Left lobe of liver (tissue), 2 donors: ENCODE results near the gene TRABD. TPM values are rescaled to one million over a fixed set of nuclear protein-coding genes. Genes with fewer than 3 reads are reported as not detected.

Source experiments
- ATAC-seq: fragments of 200-7000 bp; cut with Tn5 transposase; one replicate; pipeline ENCODE4 v1.9.1; 2020; ENCODE audit warnings: mild to moderate bottlenecking, moderate library complexity
- DNase-seq: peaks from one replicate; pipeline ENCODE4 v3.0.0-alpha.2; 2020; ENCODE audit warnings: low spot score
- total RNA-seq: library from RNA; stranded (reverse); gene quantifications from one replicate; pipeline ENCODE4 v1.2.1, GENCODE V29; 2021
- donor health status: DM: no; HTN: no; CAD: no; lungs with moderate emphysema.
- donor health status: DM: no; HTN: yes; CAD: no.

TRABD gene
- total RNA-seq, 1 donor from 2014 or later = 25.9 TPM

- DNase-seq (peak; percentile 96), ATAC-seq (peak; percentile 70)
Measured at GRCh38 chr22:50200461-50201190, 14.9 kb downstream of the TRABD start, which contains the start of gene SELENOO. Gene SELENOO (plus strand): TSS chr22:50201011. CDS start chr22:50201037, 26 bp downstream.

- DNase-seq = no peak
- ATAC-seq = peak; percentile 1
Measured at GRCh38 chr22:50201191-50202129, 15.7 kb downstream of the TRABD start.

- DNase-seq = peak; percentile 80
- peak; percentile 21 for ATAC-seq
Measured at GRCh38 chr22:50202130-50202666, 16.5 kb downstream of the TRABD start.

GRCh38 chr22:50203288-50203687, 17.6 kb downstream of the TRABD start:
- ATAC-seq (no peak), DNase-seq (no peak)

GRCh38 chr22:50204571-50204970, 18.9 kb downstream of the TRABD start:
- DNase-seq (no peak), ATAC-seq (no peak)

- peak; percentile 89 for DNase-seq
Measured at GRCh38 chr22:50204998-50205397, 19.3 kb downstream of the TRABD start.

GRCh38 chr22:50205781-50206569, 20.3 kb downstream of the TRABD start:
- peak; percentile 55 for ATAC-seq
- peak; percentile 94 for DNase-seq

More at GRCh38 chr22:50204998-50205397, 19.3 kb downstream of the TRABD start:
- peak; percentile 39 for ATAC-seq

GRCh38 chr22:50206599-50206998, 20.9 kb downstream of the TRABD start:
- DNase-seq (peak; percentile 96), ATAC-seq (peak; percentile 63)

GRCh38 chr22:50207383-50208140, 21.8 kb downstream of the TRABD start:
- ATAC-seq = no peak
- no peak for DNase-seq

GRCh38 chr22:50208430-50208938, 22.8 kb downstream of the TRABD start:
- ATAC-seq = no peak
- no peak for DNase-seq

- no peak for ATAC-seq
- DNase-seq = no peak
Measured at GRCh38 chr22:50208939-50209892, 23.5 kb downstream of the TRABD start.

- DNase-seq = peak; percentile 62
- ATAC-seq = peak; percentile 12
Measured at GRCh38 chr22:50209893-50210292, 24.2 kb downstream of the TRABD start.

- no peak for ATAC-seq
- DNase-seq = no peak
Measured at GRCh38 chr22:50210378-50211139, 24.8 kb downstream of the TRABD start.

GRCh38 chr22:50211147-50211546, 25.4 kb downstream of the TRABD start:
- ATAC-seq (no peak), DNase-seq (no peak)

GRCh38 chr22:50213263-50213662, 27.6 kb downstream of the TRABD start:
- ATAC-seq = no peak

GRCh38 chr22:50215297-50216054, 29.8 kb downstream of the TRABD start:
- peak; percentile 58 for DNase-seq
- no peak for ATAC-seq

More at GRCh38 chr22:50213263-50213662, 27.6 kb downstream of the TRABD start:
- no peak for DNase-seq
